ENCODE results near the gene KCNH5.

KCNH5 gene

DNA sequence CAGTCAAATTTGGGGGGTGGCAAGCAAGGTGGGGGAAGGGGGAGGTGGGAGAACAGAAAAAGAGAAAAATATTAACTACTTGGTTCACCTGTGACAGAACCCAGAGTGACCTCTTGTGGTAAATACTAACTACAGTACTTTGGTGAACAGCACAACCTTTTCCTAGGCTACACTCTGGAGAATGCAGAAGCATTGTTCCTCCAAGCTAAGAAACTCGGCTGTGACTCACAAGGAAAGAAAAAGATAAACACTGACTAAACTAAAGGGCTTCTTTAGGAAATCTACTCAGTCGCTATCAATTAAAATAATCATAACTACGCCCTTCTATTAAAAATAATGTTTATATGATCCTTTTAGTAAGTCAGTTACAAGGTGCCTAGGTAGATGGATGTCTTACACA lies 5.4 kb downstream of the KCNH5 start:
- Mint-ChIP-seq H3K36me3 (ENCODE audit: insufficient read depth) (no peaks in the 10 kb centered on the region), H3K27me3 (peaks cover 9% of the 10 kb centered on the region), H3K4me1 (no peaks in the 10 kb centered on the region), H3K4me3 (no peak overlapping the region), H3K9me3 (no peaks in the 10 kb centered on the region), H3K27ac (ENCODE audit: low read depth) (no peak overlapping the region)
- DNase-seq (ENCODE audit: low spot score in 2 of 2) (no peak), ATAC-seq (replicated peaks; ENCODE audit: extremely low read depth, poor library complexity, severe bottlenecking) (no peak)

DNA sequence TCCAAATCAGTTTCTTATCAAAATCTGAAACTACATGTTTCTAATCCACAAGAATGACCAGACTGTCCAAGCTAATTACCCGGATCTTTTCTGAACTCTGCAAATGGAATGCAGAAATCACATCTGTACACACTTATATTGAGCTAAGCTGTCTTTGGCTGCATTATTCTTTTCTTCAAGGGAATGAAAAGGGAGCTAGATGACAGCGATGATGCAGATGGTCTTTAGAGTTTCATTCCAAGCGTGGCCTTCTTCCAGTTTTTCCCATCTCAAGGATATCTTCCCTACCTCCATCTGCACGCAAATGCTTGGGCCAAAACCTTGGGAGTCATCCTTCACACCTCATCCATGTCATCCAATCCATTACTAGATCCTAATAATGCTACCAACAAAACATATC lies 12.6 kb downstream of the KCNH5 start:
- H3K4me1 Mint-ChIP-seq, result no peaks in the 10 kb centered on the region
- ATAC-seq (replicated peaks; ENCODE audit: extremely low read depth, poor library complexity, severe bottlenecking) (no peak), DNase-seq (ENCODE audit: low spot score in 2 of 2) (no peak)
- no peaks in the 10 kb centered on the region for H3K27me3 Mint-ChIP-seq
- no peak overlapping the region for H3K27ac Mint-ChIP-seq (ENCODE audit: low read depth)
- H3K4me3 Mint-ChIP-seq, result no peak overlapping the region
- H3K36me3 Mint-ChIP-seq (ENCODE audit: insufficient read depth), result no peaks in the 10 kb centered on the region
- H3K9me3 Mint-ChIP-seq, result peaks cover 13% of the 10 kb centered on the region

GRCh38 chr14:63032076-63032475 lies 13.2 kb downstream of the KCNH5 start:
- peaks cover 13% of the 10 kb centered on the region for H3K9me3 Mint-ChIP-seq
- H3K27me3 Mint-ChIP-seq, result no peaks in the 10 kb centered on the region
- no peaks in the 10 kb centered on the region for H3K36me3 Mint-ChIP-seq (ENCODE audit: insufficient read depth)
- no peak for DNase-seq (ENCODE audit: low spot score in 2 of 2)
- no peak overlapping the region for H3K4me3 Mint-ChIP-seq
- H3K27ac Mint-ChIP-seq (ENCODE audit: low read depth), result no peak overlapping the region
- no peak for ATAC-seq (replicated peaks; ENCODE audit: extremely low read depth, poor library complexity, severe bottlenecking)
- H3K4me1 Mint-ChIP-seq, result no peaks in the 10 kb centered on the region

- no peak overlapping the region for H3K27ac Mint-ChIP-seq (ENCODE audit: low read depth)
- no peak for DNase-seq (ENCODE audit: low spot score in 2 of 2)
- H3K36me3 Mint-ChIP-seq (ENCODE audit: insufficient read depth), result no peaks in the 10 kb centered on the region
Observed at GRCh38 chr14:63030113-63030512, 15.1 kb downstream of the KCNH5 start.

DNA sequence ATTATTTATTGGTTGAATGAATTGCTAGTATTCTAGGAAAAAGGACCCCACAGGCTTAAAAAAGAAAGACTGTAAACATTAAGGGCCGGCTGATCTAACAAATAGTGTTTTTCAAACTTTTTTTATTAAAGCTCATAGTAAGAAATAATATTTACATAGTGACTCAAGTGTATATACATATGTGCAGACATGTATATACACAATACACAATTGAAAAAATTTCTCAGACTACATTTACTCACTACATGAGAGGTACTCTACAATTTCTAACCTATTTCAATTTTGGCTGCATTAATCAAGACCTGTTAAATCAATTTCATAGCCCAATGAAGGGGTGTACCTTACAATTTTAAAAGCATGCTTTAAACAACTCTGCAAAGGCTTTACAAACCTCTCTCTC lies 17.5 kb downstream of the KCNH5 start:
- Mint-ChIP-seq H3K4me1 (no peaks in the 10 kb centered on the region), H3K4me3 (no peak overlapping the region), H3K9me3 (peaks cover 12% of the 10 kb centered on the region), H3K27ac (ENCODE audit: low read depth) (no peak overlapping the region), H3K36me3 (ENCODE audit: insufficient read depth) (no peaks in the 10 kb centered on the region), H3K27me3 (no peaks in the 10 kb centered on the region)
- DNase-seq (ENCODE audit: low spot score in 2 of 2), result no peak
- ATAC-seq (replicated peaks; ENCODE audit: extremely low read depth, poor library complexity, severe bottlenecking), result no peak

More at GRCh38 chr14:63030113-63030512, 15.1 kb downstream of the KCNH5 start:
- Mint-ChIP-seq H3K4me3 (no peak overlapping the region), H3K4me1 (no peaks in the 10 kb centered on the region), H3K9me3 (peaks cover 18% of the 10 kb centered on the region), H3K27me3 (no peaks in the 10 kb centered on the region)
- no peak for ATAC-seq (replicated peaks; ENCODE audit: extremely low read depth, poor library complexity, severe bottlenecking)

DNA sequence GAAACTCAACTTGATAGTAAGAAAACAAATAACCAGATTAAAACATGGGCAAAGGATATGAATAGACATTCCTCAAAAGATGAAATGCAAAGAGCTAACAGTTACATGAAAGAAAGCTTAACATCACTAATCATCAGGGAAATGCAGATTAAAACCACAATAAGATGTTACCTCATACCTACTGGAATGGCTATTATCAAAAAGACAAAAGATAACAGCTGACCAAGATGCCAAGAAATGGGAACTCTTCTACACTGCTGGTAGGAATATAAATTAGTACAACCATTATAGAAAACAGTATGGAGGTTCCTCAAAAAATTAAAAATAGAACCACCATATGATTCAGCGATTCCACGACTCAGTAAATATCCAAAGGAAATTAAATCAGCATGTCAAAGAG lies 18.8 kb downstream of the KCNH5 start:
- no peak for ATAC-seq (replicated peaks; ENCODE audit: extremely low read depth, poor library complexity, severe bottlenecking)
- Mint-ChIP-seq H3K27ac (ENCODE audit: low read depth) (no peak overlapping the region), H3K4me1 (no peaks in the 10 kb centered on the region), H3K27me3 (no peaks in the 10 kb centered on the region), H3K36me3 (ENCODE audit: insufficient read depth) (no peaks in the 10 kb centered on the region), H3K4me3 (no peak overlapping the region), H3K9me3 (peaks cover 12% of the 10 kb centered on the region)
- no peak for DNase-seq (ENCODE audit: low spot score in 2 of 2)

- no peak for DNase-seq (ENCODE audit: low spot score in 2 of 2)
- Mint-ChIP-seq H3K4me3 (no peak overlapping the region), H3K9me3 (no peaks in the 10 kb centered on the region), H3K27ac (ENCODE audit: low read depth) (no peak overlapping the region), H3K4me1 (no peaks in the 10 kb centered on the region), H3K27me3 (no peaks in the 10 kb centered on the region), H3K36me3 (ENCODE audit: insufficient read depth) (no peaks in the 10 kb centered on the region)
- no peak for ATAC-seq (replicated peaks; ENCODE audit: extremely low read depth, poor library complexity, severe bottlenecking)
Observed at GRCh38 chr14:63014621-63015020, 30.6 kb downstream of the KCNH5 start.

DNA sequence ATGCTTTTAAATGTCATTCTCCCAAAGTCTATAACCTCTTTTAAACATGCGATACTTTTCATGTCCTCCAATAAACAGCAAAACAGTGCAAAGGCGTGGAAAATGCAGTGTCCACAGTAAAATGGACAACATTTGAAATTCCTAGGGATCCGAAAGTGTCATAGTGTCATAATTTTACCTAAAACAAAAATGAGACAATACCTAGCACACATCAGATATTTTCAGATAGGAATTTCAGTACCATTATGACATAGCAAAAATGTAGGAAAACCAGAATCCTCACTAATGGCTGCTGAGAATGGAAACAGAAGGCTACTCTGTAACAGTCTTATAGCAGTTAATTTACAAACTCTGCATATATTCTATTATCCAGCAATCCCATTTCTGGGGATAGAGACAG lies 33.1 kb downstream of the KCNH5 start:
- Mint-ChIP-seq H3K4me1 (no peaks in the 10 kb centered on the region), H3K27me3 (no peaks in the 10 kb centered on the region), H3K9me3 (no peaks in the 10 kb centered on the region), H3K4me3 (no peak overlapping the region), H3K27ac (ENCODE audit: low read depth) (no peak overlapping the region), H3K36me3 (ENCODE audit: insufficient read depth) (no peaks in the 10 kb centered on the region)
- ATAC-seq (replicated peaks; ENCODE audit: extremely low read depth, poor library complexity, severe bottlenecking) (no peak), DNase-seq (ENCODE audit: low spot score in 2 of 2) (no peak)

DNA sequence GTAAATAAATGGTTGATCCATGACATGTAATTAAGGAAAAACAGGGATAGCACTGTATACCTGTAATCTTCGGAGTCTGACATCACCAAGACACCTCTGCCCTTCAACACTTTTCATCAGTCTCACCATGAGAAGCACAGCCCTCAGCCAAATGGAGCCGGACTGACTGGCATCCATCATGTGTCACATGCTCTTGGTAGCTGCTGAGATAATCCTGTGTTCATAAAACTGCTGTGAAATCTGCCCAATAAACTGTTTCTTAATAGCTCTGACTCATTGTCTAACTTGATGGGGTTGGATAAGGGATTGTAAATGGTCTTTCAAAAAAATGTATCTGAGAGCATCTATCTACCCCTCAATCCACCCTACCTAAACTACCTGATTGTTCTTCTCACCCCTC lies 33.6 kb downstream of the KCNH5 start:
- Mint-ChIP-seq H3K27ac (ENCODE audit: low read depth) (no peak overlapping the region), H3K4me1 (no peaks in the 10 kb centered on the region), H3K27me3 (no peaks in the 10 kb centered on the region), H3K4me3 (no peak overlapping the region), H3K9me3 (no peaks in the 10 kb centered on the region), H3K36me3 (ENCODE audit: insufficient read depth) (no peaks in the 10 kb centered on the region)
- no peak for ATAC-seq (replicated peaks; ENCODE audit: extremely low read depth, poor library complexity, severe bottlenecking)
- no peak for DNase-seq (ENCODE audit: low spot score in 2 of 2)

DNA sequence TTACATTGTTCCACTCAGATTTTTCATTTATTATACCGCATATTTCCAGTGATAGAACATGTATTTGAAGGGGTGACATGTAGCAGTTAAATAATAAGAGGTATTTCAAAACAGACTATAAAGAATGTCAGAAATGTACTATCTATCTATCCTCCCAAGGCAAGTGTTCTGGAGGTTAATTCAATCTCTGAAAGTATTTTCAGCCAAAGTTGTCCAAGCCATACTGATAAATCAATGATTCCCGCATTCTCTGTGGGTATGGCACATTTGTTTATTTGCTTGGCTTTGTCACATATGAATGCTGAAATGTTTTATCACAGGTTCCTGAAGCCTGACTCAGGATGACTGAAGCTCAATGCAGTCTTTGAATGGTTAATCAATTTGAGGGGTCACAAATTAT lies 35.8 kb downstream of the KCNH5 start:
- H3K4me1 Mint-ChIP-seq, result no peaks in the 10 kb centered on the region
- no peak for ATAC-seq (replicated peaks; ENCODE audit: extremely low read depth, poor library complexity, severe bottlenecking)
- no peaks in the 10 kb centered on the region for H3K9me3 Mint-ChIP-seq
- no peaks in the 10 kb centered on the region for H3K36me3 Mint-ChIP-seq (ENCODE audit: insufficient read depth)
- no peak for DNase-seq (ENCODE audit: low spot score in 2 of 2)
- no peak overlapping the region for H3K4me3 Mint-ChIP-seq
- H3K27ac Mint-ChIP-seq (ENCODE audit: low read depth), result no peak overlapping the region
- H3K27me3 Mint-ChIP-seq, result no peaks in the 10 kb centered on the region

- no peak overlapping the region for H3K27ac Mint-ChIP-seq (ENCODE audit: low read depth)
Observed at GRCh38 chr14:63006531-63006930, 38.7 kb downstream of the KCNH5 start.

GRCh38 chr14:62994096-62994495 lies 51.2 kb downstream of the KCNH5 start:
- Mint-ChIP-seq H3K9me3 (peaks cover 16% of the 10 kb centered on the region), H3K27me3 (no peaks in the 10 kb centered on the region), H3K27ac (ENCODE audit: low read depth) (no peak overlapping the region), H3K36me3 (ENCODE audit: insufficient read depth) (no peaks in the 10 kb centered on the region), H3K4me3 (no peak overlapping the region), H3K4me1 (no peaks in the 10 kb centered on the region)
- DNase-seq (ENCODE audit: low spot score in 2 of 2) (no peak), ATAC-seq (replicated peaks; ENCODE audit: extremely low read depth, poor library complexity, severe bottlenecking) (no peak)

More at GRCh38 chr14:63006531-63006930, 38.7 kb downstream of the KCNH5 start:
- H3K27me3 Mint-ChIP-seq, result no peaks in the 10 kb centered on the region
- no peak for ATAC-seq (replicated peaks; ENCODE audit: extremely low read depth, poor library complexity, severe bottlenecking)
- no peaks in the 10 kb centered on the region for H3K4me1 Mint-ChIP-seq
- H3K9me3 Mint-ChIP-seq, result no peaks in the 10 kb centered on the region
- H3K36me3 Mint-ChIP-seq (ENCODE audit: insufficient read depth), result no peaks in the 10 kb centered on the region
- no peak overlapping the region for H3K4me3 Mint-ChIP-seq
- no peak for DNase-seq (ENCODE audit: low spot score in 2 of 2)

DNA sequence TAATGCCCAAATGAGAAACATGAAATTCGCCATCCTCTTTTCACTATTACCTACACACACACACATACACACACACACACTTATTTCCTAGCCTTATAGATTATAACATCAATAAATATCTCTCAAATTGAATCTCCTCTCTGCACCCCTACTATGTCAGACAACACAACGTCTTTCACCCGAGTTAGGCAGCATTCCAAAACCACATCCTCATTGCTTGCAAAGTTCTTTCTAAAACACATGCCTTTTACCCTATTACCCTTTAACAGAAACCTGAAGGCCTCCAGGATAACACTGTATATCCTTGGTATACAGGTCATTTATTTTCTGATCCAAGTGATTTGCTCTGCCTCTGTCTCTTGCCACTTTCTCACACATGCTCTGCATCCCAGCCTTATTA lies 56.3 kb downstream of the KCNH5 start:
- H3K9me3 Mint-ChIP-seq, result peaks cover 24% of the 10 kb centered on the region
- DNase-seq (ENCODE audit: low spot score in 2 of 2), result no peak
- H3K4me1 Mint-ChIP-seq, result no peaks in the 10 kb centered on the region
- no peak overlapping the region for H3K27ac Mint-ChIP-seq (ENCODE audit: low read depth)
- no peaks in the 10 kb centered on the region for H3K27me3 Mint-ChIP-seq
- H3K4me3 Mint-ChIP-seq, result no peak overlapping the region
- H3K36me3 Mint-ChIP-seq (ENCODE audit: insufficient read depth), result no peaks in the 10 kb centered on the region
- no peak for ATAC-seq (replicated peaks; ENCODE audit: extremely low read depth, poor library complexity, severe bottlenecking)

- ATAC-seq (replicated peaks; ENCODE audit: extremely low read depth, poor library complexity, severe bottlenecking), result no peak
- H3K27me3 Mint-ChIP-seq, result no peaks in the 10 kb centered on the region
Observed at GRCh38 chr14:62983821-62984220, 61.4 kb downstream of the KCNH5 start.

More at GRCh38 chr14:62983821-62984220, 61.4 kb downstream of the KCNH5 start:
- Mint-ChIP-seq H3K9me3 (peaks cover 11% of the 10 kb centered on the region), H3K27ac (ENCODE audit: low read depth) (no peak overlapping the region), H3K4me3 (no peak overlapping the region), H3K36me3 (ENCODE audit: insufficient read depth) (no peaks in the 10 kb centered on the region), H3K4me1 (no peaks in the 10 kb centered on the region)
- DNase-seq (ENCODE audit: low spot score in 2 of 2), result no peak
